ENCODE data around the gene ABCB11. TPM values are rescaled to one million over a fixed set of nuclear protein-coding genes. Genes with fewer than 3 reads are reported as not detected.

ABCB11 gene
- total and polyA plus RNA-seq, 2 experiments from 2014 or later = 0.06 to 0.12 TPM

GRCh38 chr2:168970711-168971233, 60.4 kb downstream of the ABCB11 start:
- Histone ChIP-seq H3K4me1 (ENCODE audit: low read depth) (peaks cover under 1% of the 10 kb centered on the region), H3K27me3 (no peaks in the 10 kb centered on the region), H3K9me3 (ENCODE audit: low read depth) (no peaks in the 10 kb centered on the region), H3K36me3 (no peaks in the 10 kb centered on the region), H3K4me3 (no peak overlapping the region), H3K27ac (no peak overlapping the region)
- TF ChIP-seq, protein P1, sequence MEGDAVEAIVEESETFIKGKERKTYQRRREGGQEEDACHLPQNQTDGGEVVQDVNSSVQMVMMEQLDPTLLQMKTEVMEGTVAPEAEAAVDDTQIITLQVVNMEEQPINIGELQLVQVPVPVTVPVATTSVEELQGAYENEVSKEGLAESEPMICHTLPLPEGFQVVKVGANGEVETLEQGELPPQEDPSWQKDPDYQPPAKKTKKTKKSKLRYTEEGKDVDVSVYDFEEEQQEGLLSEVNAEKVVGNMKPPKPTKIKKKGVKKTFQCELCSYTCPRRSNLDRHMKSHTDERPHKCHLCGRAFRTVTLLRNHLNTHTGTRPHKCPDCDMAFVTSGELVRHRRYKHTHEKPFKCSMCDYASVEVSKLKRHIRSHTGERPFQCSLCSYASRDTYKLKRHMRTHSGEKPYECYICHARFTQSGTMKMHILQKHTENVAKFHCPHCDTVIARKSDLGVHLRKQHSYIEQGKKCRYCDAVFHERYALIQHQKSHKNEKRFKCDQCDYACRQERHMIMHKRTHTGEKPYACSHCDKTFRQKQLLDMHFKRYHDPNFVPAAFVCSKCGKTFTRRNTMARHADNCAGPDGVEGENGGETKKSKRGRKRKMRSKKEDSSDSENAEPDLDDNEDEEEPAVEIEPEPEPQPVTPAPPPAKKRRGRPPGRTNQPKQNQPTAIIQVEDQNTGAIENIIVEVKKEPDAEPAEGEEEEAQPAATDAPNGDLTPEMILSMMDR (IDR thresholded peaks at IDR 0.05; ENCODE audit: low read depth, low read length) = no peak
- DNase-seq (ENCODE audit: low read depth in 1 of 2, low spot score in 1 of 2) = no peak

GRCh38 chr2:168969865-168970264, 61.3 kb downstream of the ABCB11 start:
- DNase-seq (ENCODE audit: low read depth in 1 of 2, low spot score in 1 of 2) = no peak
- no peak overlapping the region for H3K27ac ChIP-seq
- no peaks in the 10 kb centered on the region for H3K27me3 ChIP-seq
- TF ChIP-seq, protein P1 (IDR thresholded peaks at IDR 0.05; ENCODE audit: low read depth, low read length) = no peak
- H3K9me3 ChIP-seq (ENCODE audit: low read depth) = no peaks in the 10 kb centered on the region
- no peaks in the 10 kb centered on the region for H3K4me1 ChIP-seq (ENCODE audit: low read depth)
- H3K4me3 ChIP-seq = no peak overlapping the region
- no peaks in the 10 kb centered on the region for H3K36me3 ChIP-seq

DNA sequence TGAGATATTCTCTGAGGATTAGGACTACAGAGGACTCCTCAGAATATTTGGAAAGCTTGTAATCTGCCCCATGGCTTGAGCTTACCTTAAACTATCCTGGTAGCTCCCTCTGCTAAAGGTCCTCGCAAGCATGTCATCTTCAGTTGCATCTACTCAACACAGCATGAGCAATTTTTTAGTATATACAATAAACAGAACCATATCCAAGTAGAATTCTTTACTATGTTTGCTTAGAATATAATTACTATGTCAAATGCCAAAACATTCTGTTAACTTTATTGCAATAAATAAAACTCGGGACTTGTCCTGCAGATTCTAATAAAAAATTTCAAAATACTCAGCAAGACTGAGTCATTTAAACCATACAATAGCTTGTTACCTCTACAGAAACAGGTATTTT, 62.8 kb downstream of the ABCB11 start:
- H3K36me3 ChIP-seq = no peaks in the 10 kb centered on the region
- no peaks in the 10 kb centered on the region for H3K9me3 ChIP-seq (ENCODE audit: low read depth)
- no peaks in the 10 kb centered on the region for H3K27me3 ChIP-seq
- no peak overlapping the region for H3K27ac ChIP-seq
- H3K4me3 ChIP-seq = no peak overlapping the region
- H3K4me1 ChIP-seq (ENCODE audit: low read depth) = no peaks in the 10 kb centered on the region
- TF ChIP-seq, protein P1 (IDR thresholded peaks at IDR 0.05; ENCODE audit: low read depth, low read length) = no peak
- DNase-seq (ENCODE audit: low read depth in 1 of 2, low spot score in 1 of 2) = no peak

- no peak for DNase-seq (ENCODE audit: low read depth in 1 of 2, low spot score in 1 of 2)
- no peaks in the 10 kb centered on the region for H3K36me3 ChIP-seq
- H3K27me3 ChIP-seq = no peaks in the 10 kb centered on the region
- H3K4me3 ChIP-seq = no peak overlapping the region
- no peak overlapping the region for H3K27ac ChIP-seq
- peaks cover 8% of the 10 kb centered on the region for H3K4me1 ChIP-seq (ENCODE audit: low read depth)
- no peaks in the 10 kb centered on the region for H3K9me3 ChIP-seq (ENCODE audit: low read depth)
- TF ChIP-seq, protein P1 (IDR thresholded peaks at IDR 0.05; ENCODE audit: low read depth, low read length) = no peak
Observed at GRCh38 chr2:168964251-168964807, 66.8 kb downstream of the ABCB11 start.

DNA sequence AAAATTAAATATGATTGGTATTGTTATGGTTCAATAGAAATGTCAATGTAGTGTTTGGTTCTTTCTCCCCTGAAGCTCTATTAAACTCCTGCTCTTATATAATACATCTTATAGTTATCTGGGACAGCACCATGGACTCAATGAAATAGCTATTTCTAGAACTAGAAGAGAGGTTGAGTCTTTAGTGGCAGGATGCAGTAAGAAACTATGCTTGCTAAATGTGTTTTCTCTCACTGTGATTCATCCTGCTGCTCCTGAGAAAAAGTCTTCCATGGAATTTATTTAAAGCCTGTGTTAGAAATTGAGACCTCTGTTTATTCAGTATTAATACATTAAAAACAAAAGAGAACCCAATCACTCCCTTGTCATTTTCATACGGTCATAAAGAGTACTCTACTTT, 68.5 kb downstream of the ABCB11 start:
- Histone ChIP-seq H3K27ac (no peak overlapping the region), H3K9me3 (ENCODE audit: low read depth) (no peaks in the 10 kb centered on the region), H3K27me3 (no peaks in the 10 kb centered on the region), H3K4me3 (no peak overlapping the region), H3K36me3 (no peaks in the 10 kb centered on the region), H3K4me1 (ENCODE audit: low read depth) (peaks cover 8% of the 10 kb centered on the region)
- no peak for DNase-seq (ENCODE audit: low read depth in 1 of 2, low spot score in 1 of 2)
- TF ChIP-seq, protein P1 (IDR thresholded peaks at IDR 0.05; ENCODE audit: low read depth, low read length) = no peak
